GM23338 (cell line): ENCODE measurements around the gene AOPEP. TPM values are rescaled to one million over a fixed set of nuclear protein-coding genes. Genes with fewer than 3 reads are reported as not detected.

Source experiments
- ATAC-seq: fragments of 200-7000 bp; cut with Tn5 transposase; 3 replicates; pipeline ENCODE4 v1.9.1; 2020
- DNase-seq: peaks from one replicate; pipeline ENCODE4 v3.0.0-alpha.2; 2015; ENCODE audit warnings: low spot score
- H2AFZ ChIP-seq: fragments of 200-600 bp; sonication (generic); 2 replicates; pipeline ENCODE4 v1.8.0; 2016; ENCODE audit warnings: antibody characterized with exemption, mild to moderate bottlenecking, moderate library complexity
- H3F3A ChIP-seq: fragments of 200-600 bp; sonication (generic); replicated peaks from 2 replicates; pipeline ENCODE4 v1.8.0; 2017; ENCODE audit warnings: antibody characterized with exemption, mixed run types, low read depth
- H3K27ac ChIP-seq: fragments of 200-600 bp; sonication (generic); 2 replicates; pipeline ENCODE4 v1.6.1; 2016; ENCODE audit warnings: low read depth
- H3K27me3 ChIP-seq: fragments of 200-600 bp; sonication (generic); 2 replicates; pipeline ENCODE4 v1.8.0; 2016; ENCODE audit warnings: mild to moderate bottlenecking, mixed run types, moderate library complexity; ENCODE audit not compliant: insufficient read depth
- H3K36me3 ChIP-seq: fragments of 200-600 bp; sonication (generic); 2 replicates; pipeline ENCODE4 v1.8.0; 2016; ENCODE audit warnings: mild to moderate bottlenecking; ENCODE audit not compliant: insufficient read depth
- H3K4me1 ChIP-seq: fragments of 200-600 bp; sonication (generic); 2 replicates; pipeline ENCODE4 v1.8.0; 2016; ENCODE audit warnings: mild to moderate bottlenecking, moderate library complexity; ENCODE audit not compliant: insufficient read depth
- H3K4me2 ChIP-seq: fragments of 200-600 bp; sonication (generic); 2 replicates; pipeline ENCODE4 v1.7.1; 2017; ENCODE audit warnings: mixed run types
- H3K4me3 ChIP-seq: fragments of 200-600 bp; sonication (generic); 2 replicates; pipeline ENCODE4 v1.6.1; 2016; ENCODE audit warnings: mixed run types
- H3K79me2 ChIP-seq: fragments of 200-600 bp; sonication (generic); replicated peaks from 2 replicates; pipeline ENCODE4 v1.8.0; 2017; ENCODE audit warnings: mild to moderate bottlenecking; ENCODE audit not compliant: insufficient read depth
- H3K9me2 ChIP-seq: fragments of 200-600 bp; sonication (generic); 2 replicates; pipeline ENCODE4 v1.8.0; 2017; ENCODE audit not compliant: insufficient read depth
- H4K20me1 ChIP-seq: fragments of 200-600 bp; sonication (generic); replicated peaks from 2 replicates; pipeline ENCODE4 v1.8.0; 2017; ENCODE audit warnings: mild to moderate bottlenecking; ENCODE audit not compliant: insufficient read depth
- H3K27ac Mint-ChIP-seq: 2 replicates; pipeline ENCODE4 v1.8.0; 2020; ENCODE audit warnings: inconsistent platforms, mild to moderate bottlenecking, moderate library complexity, mixed read lengths
- H3K27me3 Mint-ChIP-seq: 3 replicates; pipeline ENCODE4 v1.8.0; 2022; ENCODE audit warnings: low read depth, mild to moderate bottlenecking, moderate library complexity, mixed read lengths, inconsistent platforms; ENCODE audit not compliant: insufficient read depth, poor library complexity
- H3K36me3 Mint-ChIP-seq: 3 replicates; pipeline ENCODE4 v1.8.0; 2021; ENCODE audit warnings: low read depth, mild to moderate bottlenecking, inconsistent platforms, moderate library complexity, mixed read lengths
- H3K4me1 Mint-ChIP-seq: 3 replicates; pipeline ENCODE4 v1.8.0; 2020; ENCODE audit warnings: mild to moderate bottlenecking, inconsistent platforms, mixed read lengths
- H3K4me3 Mint-ChIP-seq: 3 replicates; pipeline ENCODE4 v1.8.0; 2021; ENCODE audit warnings: moderate library complexity, mild to moderate bottlenecking, inconsistent platforms, mixed read lengths
- H3K9me3 Mint-ChIP-seq: 3 replicates; pipeline ENCODE4 v1.8.0; 2020; ENCODE audit warnings: moderate library complexity, mild to moderate bottlenecking, inconsistent platforms, mixed read lengths
- EZH2 ChIP-seq: fragments of 200-600 bp; sonication (generic); IDR thresholded peaks from one replicate; pipeline ENCODE4 v1.8.0; 2017; ENCODE audit warnings: antibody characterized with exemption, mild to moderate bottlenecking, low read depth; ENCODE audit not compliant: unreplicated experiment
- EZH2phosphoT487 ChIP-seq: fragments of 200-600 bp; sonication (generic); IDR thresholded peaks from one replicate; pipeline ENCODE4 v1.8.1; 2018; ENCODE audit warnings: antibody characterized with exemption; ENCODE audit not compliant: unreplicated experiment
- JUNB ChIP-seq: IDR thresholded peaks from one replicate; pipeline ENCODE4 v1.6.1; 2016; ENCODE audit warnings: antibody characterized with exemption; ENCODE audit not compliant: unreplicated experiment
- NANOG ChIP-seq: IDR thresholded peaks from 2 replicates; pipeline ENCODE4 v1.6.1; 2016; ENCODE audit warnings: antibody characterized with exemption, borderline replicate concordance
- POLR2AphosphoS5 ChIP-seq: IDR thresholded peaks from 2 replicates; pipeline ENCODE4 v1.6.1; 2016; ENCODE audit warnings: antibody characterized with exemption, low read depth
- ZNF114 ChIP-seq: fragments of 250-450 bp; sonication (Bioruptor Pico); IDR thresholded peaks from 2 replicates; pipeline ENCODE4 v1.5.0; 2020; ENCODE audit warnings: mild to moderate bottlenecking, moderate library complexity
- ZNF462 ChIP-seq: fragments of 250-450 bp; sonication (Bioruptor Pico); IDR thresholded peaks from 2 replicates; pipeline ENCODE4 v1.5.0; 2020; ENCODE audit warnings: mild to moderate bottlenecking, moderate library complexity
- polyA plus RNA-seq: library from polyadenylated mRNA; unstranded; fragments of >200 nt; fragmentation: Nextera tagmentation; extraction: Ambion mirVana; gene quantifications from 2 replicates; pipeline ENCODE4 v1.2.1, GENCODE V29; 2016
- total RNA-seq: library from RNA; depleted of rRNA; stranded (reverse); fragments of >200 nt; shearing (Covaris generic); gene quantifications from 2 replicates; pipeline ENCODE4 v1.2.3, GENCODE V29; 2014
- TF ChIP-seq, protein P1 (sequence below): IDR thresholded peaks from one replicate; pipeline ENCODE4 v1.6.1; 2018; ENCODE audit warnings: antibody characterized with exemption; ENCODE audit not compliant: unreplicated experiment

The AOPEP gene
- total and polyA plus RNA-seq, 2 experiments from 2014 or later, result 7.0 to 16.5 TPM

DNA sequence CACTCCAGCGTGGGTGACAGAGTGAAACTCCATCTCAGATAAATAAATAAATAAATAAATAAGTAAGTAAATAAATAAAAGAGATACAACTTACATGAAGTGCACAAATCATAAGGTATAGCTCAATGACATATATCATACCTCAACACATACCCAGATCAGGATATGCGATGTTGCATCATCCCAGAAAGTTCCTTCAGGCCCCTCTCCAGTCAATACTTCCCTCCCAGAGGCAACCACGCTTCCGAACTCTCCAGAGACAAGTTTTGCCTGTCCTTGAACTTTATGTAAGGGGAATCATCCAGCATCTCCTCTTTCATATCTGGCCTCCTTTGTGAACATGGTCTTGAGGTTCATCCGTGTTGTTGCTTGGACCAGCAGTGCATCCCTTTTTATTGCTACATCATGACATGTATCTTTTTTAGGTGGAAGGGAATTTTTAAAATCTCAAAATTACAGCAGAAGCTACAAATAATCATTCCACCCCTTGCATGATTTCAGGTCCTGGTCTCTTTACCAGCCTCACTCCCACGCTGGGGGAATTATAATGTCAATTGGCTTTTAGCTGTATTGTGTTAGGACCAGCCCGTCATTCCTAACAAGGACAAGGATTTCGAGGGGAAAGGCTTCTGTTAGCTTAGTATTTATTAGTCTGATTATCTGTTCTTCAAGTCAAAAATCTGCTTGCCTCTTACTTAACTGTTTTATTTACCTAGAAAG lies 32.9 kb upstream of the AOPEP start (continued):
- TF ChIP-seq, protein P1, sequence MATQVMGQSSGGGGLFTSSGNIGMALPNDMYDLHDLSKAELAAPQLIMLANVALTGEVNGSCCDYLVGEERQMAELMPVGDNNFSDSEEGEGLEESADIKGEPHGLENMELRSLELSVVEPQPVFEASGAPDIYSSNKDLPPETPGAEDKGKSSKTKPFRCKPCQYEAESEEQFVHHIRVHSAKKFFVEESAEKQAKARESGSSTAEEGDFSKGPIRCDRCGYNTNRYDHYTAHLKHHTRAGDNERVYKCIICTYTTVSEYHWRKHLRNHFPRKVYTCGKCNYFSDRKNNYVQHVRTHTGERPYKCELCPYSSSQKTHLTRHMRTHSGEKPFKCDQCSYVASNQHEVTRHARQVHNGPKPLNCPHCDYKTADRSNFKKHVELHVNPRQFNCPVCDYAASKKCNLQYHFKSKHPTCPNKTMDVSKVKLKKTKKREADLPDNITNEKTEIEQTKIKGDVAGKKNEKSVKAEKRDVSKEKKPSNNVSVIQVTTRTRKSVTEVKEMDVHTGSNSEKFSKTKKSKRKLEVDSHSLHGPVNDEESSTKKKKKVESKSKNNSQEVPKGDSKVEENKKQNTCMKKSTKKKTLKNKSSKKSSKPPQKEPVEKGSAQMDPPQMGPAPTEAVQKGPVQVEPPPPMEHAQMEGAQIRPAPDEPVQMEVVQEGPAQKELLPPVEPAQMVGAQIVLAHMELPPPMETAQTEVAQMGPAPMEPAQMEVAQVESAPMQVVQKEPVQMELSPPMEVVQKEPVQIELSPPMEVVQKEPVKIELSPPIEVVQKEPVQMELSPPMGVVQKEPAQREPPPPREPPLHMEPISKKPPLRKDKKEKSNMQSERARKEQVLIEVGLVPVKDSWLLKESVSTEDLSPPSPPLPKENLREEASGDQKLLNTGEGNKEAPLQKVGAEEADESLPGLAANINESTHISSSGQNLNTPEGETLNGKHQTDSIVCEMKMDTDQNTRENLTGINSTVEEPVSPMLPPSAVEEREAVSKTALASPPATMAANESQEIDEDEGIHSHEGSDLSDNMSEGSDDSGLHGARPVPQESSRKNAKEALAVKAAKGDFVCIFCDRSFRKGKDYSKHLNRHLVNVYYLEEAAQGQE, result no peak
- TF ChIP-seq JUNB (no peak), ZNF462 (CRISPR knock-in tag) (no peak), EZH2phosphoT487 (no peak)

DNA sequence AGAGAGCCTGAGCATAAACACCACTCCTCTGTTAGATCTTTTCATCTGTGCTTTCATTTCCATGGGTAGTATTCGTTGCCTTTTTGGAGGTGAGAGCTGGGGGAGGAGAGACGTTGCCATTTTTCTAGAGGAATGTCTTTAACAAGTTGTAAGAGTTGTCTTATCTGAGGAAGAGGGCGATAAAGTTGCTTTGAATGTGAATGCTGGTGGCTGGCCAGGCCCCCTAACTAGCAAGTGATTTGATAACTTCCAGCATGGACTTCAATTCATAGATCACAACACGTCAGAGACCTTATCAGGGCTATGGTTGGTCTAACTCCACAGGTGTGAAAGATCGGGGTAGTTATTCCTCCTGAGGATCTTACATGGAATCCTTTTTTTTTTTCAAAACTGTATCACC lies 30.0 kb upstream of the AOPEP start:
- DNase-seq (no peak), ATAC-seq (no peak)
- Mint-ChIP-seq H3K4me3 (no peak overlapping the region), H3K27me3 (peaks cover 4% of the 10 kb centered on the region), H3K27ac (no peak overlapping the region), H3K9me3 (no peaks in the 10 kb centered on the region; the same call in 2 of the 3 replicates), H3K4me1 (peaks cover 14% of the 10 kb centered on the region), H3K36me3 (no peaks in the 10 kb centered on the region; the same call in 2 of the 3 replicates)
- Histone ChIP-seq H3K36me3 (no peaks in the 10 kb centered on the region), H2AFZ (peak overlapping the region; percentile 4; the same call in 1 of the 2 replicates), H3K79me2 (no peaks in the 10 kb centered on the region), H3K4me2 (no peak overlapping the region), H3K4me3 (no peak overlapping the region), H3K27me3 (no peaks in the 10 kb centered on the region), H3F3A (no peaks in the 10 kb centered on the region), H3K4me1 (peaks cover 7% of the 10 kb centered on the region; the same call in 1 of the 2 replicates), H3K9me2 (peaks cover 4% of the 10 kb centered on the region; the same call in 1 of the 2 replicates), H4K20me1 (no peaks in the 10 kb centered on the region), H3K27ac (no peak overlapping the region)
- TF ChIP-seq ZNF114 (CRISPR knock-in tag) (no peak), NANOG (no peak), EZH2 (no peak), POLR2AphosphoS5 (no peak)
- TF ChIP-seq, protein P1, result no peak
